ENCODE measurements around the gene PIBF1. TPM values are rescaled to one million over a fixed set of nuclear protein-coding genes. Genes with fewer than 3 reads are reported as not detected.
"Not testable (repeated sequence)": the region's sequence is repeated elsewhere in the genome, so short reads cannot be mapped to it uniquely, and the experiment has no call there.

PIBF1 gene, protein sequence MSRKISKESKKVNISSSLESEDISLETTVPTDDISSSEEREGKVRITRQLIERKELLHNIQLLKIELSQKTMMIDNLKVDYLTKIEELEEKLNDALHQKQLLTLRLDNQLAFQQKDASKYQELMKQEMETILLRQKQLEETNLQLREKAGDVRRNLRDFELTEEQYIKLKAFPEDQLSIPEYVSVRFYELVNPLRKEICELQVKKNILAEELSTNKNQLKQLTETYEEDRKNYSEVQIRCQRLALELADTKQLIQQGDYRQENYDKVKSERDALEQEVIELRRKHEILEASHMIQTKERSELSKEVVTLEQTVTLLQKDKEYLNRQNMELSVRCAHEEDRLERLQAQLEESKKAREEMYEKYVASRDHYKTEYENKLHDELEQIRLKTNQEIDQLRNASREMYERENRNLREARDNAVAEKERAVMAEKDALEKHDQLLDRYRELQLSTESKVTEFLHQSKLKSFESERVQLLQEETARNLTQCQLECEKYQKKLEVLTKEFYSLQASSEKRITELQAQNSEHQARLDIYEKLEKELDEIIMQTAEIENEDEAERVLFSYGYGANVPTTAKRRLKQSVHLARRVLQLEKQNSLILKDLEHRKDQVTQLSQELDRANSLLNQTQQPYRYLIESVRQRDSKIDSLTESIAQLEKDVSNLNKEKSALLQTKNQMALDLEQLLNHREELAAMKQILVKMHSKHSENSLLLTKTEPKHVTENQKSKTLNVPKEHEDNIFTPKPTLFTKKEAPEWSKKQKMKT
- total RNA-seq (2014; rRNA removed; shearing (Covaris generic)): 26.0 and 28.9 TPM in 2 replicates

DNA sequence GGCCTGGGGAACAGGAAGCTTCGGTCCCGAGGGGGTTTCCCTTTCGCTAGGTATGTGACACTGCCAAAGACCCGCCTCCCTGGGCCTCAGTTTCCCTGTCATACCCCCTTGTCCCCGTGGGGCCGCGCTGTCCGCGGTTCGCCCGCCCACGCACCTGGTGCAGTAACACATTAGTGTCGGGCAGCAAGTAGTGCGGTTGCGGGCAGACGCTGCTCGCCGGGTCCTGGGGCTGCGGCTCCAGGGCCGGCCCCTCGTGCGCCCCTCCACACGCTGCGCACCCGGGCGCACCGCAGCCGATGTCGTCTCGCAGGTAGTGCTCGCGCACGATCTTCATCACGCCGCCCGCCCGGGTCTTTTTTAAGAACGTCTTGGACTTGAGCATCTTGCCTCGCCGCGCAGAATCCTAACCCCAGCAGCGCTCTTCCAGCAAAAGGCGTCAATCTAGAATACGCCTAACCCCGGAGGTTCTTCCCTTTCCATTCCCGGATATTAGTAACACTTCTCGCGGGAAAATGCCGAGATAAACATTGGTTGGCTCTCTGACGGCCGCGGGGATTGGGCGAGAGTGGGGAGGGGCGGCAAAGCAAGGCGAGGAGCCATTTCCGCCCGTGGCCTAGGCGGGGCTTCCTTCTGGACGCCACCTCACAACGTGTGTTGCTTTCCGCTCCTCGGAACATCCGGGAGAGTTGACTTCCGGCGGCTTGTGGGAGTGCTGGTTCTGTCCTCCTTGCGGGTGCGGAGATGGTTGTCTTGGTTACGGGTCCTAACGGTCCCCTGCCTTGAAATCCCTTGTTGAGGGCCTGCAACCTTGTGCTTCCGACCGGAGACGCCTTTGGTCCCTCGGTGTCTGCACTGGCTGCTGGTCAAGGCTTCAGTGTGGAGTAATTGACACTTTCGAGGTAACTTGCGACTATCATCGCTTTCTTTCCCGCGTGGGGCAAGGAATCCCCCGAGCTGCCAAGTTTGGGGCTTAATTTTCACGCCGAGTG, at the start of gene PIBF1, which contains the start of gene DIS3:
Gene PIBF1, plus strand, starts transcription at position 683 of the 989 bp plus-strand sequence. CDS start 1,337 bp downstream, outside the sequence.
Gene DIS3, minus strand, starts transcription at position 450 of the 989 bp plus-strand sequence. Its CDS starts 68 bp downstream, at position 382.
- H3K27ac ChIP-seq: peak within 1 kb of the TSS; percentile 79
- peak; percentile 98 for DNase-seq
- peaks cover 28% of the 10 kb centered on the region for H3K36me3 ChIP-seq
- no peaks in the 10 kb centered on the region for H3K27me3 ChIP-seq
- peak within 1 kb of the TSS; percentile 86 for H3K4me3 ChIP-seq
- H3K4me1 ChIP-seq: peaks cover 7% of the 10 kb centered on the region
- H3K9me3 ChIP-seq (replicated peaks): no peaks in the 10 kb centered on the region

- H3K36me3 ChIP-seq: peaks cover 60% of the 10 kb centered on the region
- H3K27ac ChIP-seq: no peak overlapping the region
- no peaks in the 10 kb centered on the region for H3K4me1 ChIP-seq
- no peak for DNase-seq
- H3K4me3 ChIP-seq: no peak overlapping the region
- H3K9me3 ChIP-seq (replicated peaks): no peaks in the 10 kb centered on the region
- H3K27me3 ChIP-seq: no peaks in the 10 kb centered on the region
Measured at GRCh38 chr13:72737033-72737432, 44.9 kb upstream of the PIBF1 start.

DNA sequence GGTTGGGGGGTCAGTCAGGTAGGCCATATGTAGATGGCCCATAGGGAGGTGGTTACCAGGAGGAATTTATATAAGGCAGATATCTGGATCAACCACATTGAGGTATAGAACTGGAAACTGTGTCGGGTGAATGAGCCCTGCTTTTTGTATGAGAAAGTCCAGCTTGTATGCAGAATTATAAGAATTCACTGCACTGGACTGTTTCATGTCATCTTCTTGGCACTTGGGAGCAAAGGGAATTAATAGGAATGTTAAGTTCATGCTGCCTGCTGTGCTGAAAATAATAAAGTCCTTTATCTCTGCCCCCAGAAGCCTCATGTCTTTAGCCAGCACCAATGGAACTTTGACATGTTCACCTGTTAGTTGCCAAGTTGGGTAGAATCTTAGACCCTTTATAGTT, 41.9 kb upstream of the PIBF1 start:
- Histone ChIP-seq H3K27ac (no peak overlapping the region), H3K9me3 (replicated peaks) (no peaks in the 10 kb centered on the region), H3K4me1 (no peaks in the 10 kb centered on the region), H3K4me3 (no peak overlapping the region), H3K27me3 (no peaks in the 10 kb centered on the region), H3K36me3 (peaks cover 60% of the 10 kb centered on the region)
- no peak for DNase-seq

DNA sequence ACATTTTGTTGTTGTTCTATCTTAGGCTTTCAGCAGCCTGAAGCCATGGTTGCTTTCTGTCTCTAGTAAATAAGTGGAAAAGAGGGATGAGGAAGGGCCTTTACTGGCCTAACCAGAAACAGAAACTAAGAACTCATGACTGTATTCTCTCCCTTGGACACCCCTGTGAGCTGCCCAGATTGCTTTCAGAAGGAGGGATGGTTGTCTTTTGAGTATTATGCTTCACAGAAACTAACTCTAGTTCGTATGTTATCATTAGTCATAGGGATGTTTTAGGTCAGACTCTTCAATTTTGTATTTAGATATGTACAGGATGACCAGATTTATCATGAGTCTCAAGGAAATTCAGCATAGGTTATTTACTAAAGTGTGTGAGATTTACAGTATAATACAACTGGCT, 36.7 kb upstream of the PIBF1 start:
- no peak for DNase-seq
- H3K27ac ChIP-seq: no peak overlapping the region
- peaks cover 69% of the 10 kb centered on the region for H3K36me3 ChIP-seq
- H3K27me3 ChIP-seq: no peaks in the 10 kb centered on the region
- no peak overlapping the region for H3K4me3 ChIP-seq
- no peaks in the 10 kb centered on the region for H3K9me3 ChIP-seq (replicated peaks)
- H3K4me1 ChIP-seq: no peaks in the 10 kb centered on the region

DNA sequence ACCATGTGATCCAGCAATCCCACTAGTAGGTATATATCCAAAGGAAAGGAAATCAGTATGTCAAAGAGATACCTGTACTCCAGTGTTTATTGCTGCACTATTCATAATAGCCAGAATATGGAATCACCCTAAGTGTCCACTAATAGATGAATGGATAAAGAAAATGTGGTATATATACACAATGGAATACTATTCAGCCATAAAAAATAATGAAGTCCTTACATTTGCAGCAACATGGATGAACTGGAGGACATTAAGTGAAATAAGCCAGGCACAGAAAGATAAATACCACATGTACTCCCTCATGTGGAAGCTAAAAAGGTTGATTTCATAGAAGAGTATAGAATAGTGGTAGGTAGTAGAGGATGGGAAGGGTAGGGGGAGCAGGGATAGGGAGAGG, 30.7 kb upstream of the PIBF1 start:
- Histone ChIP-seq H3K9me3 (replicated peaks) (no peaks in the 10 kb centered on the region), H3K36me3 (peaks cover 88% of the 10 kb centered on the region), H3K4me3 (no peak overlapping the region), H3K27me3 (no peaks in the 10 kb centered on the region), H3K27ac (no peak overlapping the region), H3K4me1 (no peaks in the 10 kb centered on the region)
- DNase-seq: no peak

DNA sequence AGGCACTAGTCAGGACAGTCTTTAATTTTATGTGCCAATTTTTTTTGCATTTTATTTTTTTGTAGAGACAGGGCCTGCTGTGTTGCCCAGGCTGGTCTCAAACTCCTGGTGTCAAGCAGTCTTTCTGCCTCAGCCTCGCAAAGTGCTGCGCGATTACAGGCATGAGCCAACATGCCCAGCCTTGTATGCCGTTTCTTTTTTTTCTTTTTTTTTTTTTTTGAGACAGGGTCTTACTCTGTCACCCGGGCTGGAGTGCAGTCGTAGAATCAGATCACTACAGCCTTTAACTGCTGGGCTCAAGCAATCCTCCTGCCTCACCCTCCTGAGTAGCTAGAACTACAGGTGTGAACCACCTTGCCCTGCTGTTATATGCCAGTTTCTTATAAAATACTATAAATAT, 27.8 kb upstream of the PIBF1 start:
- H3K4me1 ChIP-seq: no peaks in the 10 kb centered on the region

GRCh38 chr13:72757792-72758535, 24.0 kb upstream of the PIBF1 start:
- H3K36me3 ChIP-seq: peaks cover 87% of the 10 kb centered on the region
- H3K4me1 ChIP-seq: no peaks in the 10 kb centered on the region
- H3K9me3 ChIP-seq (replicated peaks): no peaks in the 10 kb centered on the region
- H3K4me3 ChIP-seq: no peak overlapping the region
- H3K27me3 ChIP-seq: no peaks in the 10 kb centered on the region
- DNase-seq: no peak
- no peak overlapping the region for H3K27ac ChIP-seq

More for the DNA sequence above, 27.8 kb upstream of the PIBF1 start:
- Histone ChIP-seq H3K27me3 (no peaks in the 10 kb centered on the region), H3K9me3 (replicated peaks) (no peaks in the 10 kb centered on the region), H3K27ac (no peak overlapping the region), H3K36me3 (peaks cover 88% of the 10 kb centered on the region), H3K4me3 (no peak overlapping the region)
- no peak for DNase-seq

- Histone ChIP-seq H3K27me3 (no peaks in the 10 kb centered on the region), H3K9me3 (replicated peaks) (no peaks in the 10 kb centered on the region), H3K27ac (no peak overlapping the region), H3K4me1 (no peaks in the 10 kb centered on the region), H3K4me3 (no peak overlapping the region), H3K36me3 (peaks cover 88% of the 10 kb centered on the region)
- no peak for DNase-seq
Measured at GRCh38 chr13:72760189-72760588, 21.7 kb upstream of the PIBF1 start.

- Histone ChIP-seq H3K27ac (no peak overlapping the region), H3K4me3 (no peak overlapping the region), H3K36me3 (peaks cover 98% of the 10 kb centered on the region), H3K9me3 (replicated peaks) (no peaks in the 10 kb centered on the region), H3K4me1 (no peaks in the 10 kb centered on the region), H3K27me3 (no peaks in the 10 kb centered on the region)
- no peak for DNase-seq
Measured at GRCh38 chr13:72763411-72763810, 18.5 kb upstream of the PIBF1 start.

DNA sequence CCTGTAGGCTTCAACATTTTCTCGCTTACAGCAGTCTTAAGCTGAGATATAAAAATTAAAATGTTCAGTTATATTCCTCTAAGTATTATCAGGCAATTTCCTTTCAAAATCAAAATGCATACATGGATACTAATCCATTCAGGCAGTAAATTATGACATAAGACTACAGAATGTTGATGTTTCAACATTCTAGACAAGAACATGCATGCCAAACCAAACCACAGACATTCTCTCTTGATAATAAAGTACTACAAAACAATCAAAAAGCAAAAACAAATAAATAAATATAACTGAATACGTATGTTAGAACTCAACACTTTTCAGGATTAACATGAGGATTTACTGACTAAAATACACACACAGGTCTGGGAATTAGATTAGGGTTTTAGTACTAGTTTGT, 7.9 kb upstream of the PIBF1 start:
- H3K4me3 ChIP-seq: no peak overlapping the region
- peaks cover 89% of the 10 kb centered on the region for H3K36me3 ChIP-seq
- no peak overlapping the region for H3K27ac ChIP-seq
- no peaks in the 10 kb centered on the region for H3K27me3 ChIP-seq
- H3K9me3 ChIP-seq (replicated peaks): no peaks in the 10 kb centered on the region
- no peak for DNase-seq
- no peaks in the 10 kb centered on the region for H3K4me1 ChIP-seq

DNA sequence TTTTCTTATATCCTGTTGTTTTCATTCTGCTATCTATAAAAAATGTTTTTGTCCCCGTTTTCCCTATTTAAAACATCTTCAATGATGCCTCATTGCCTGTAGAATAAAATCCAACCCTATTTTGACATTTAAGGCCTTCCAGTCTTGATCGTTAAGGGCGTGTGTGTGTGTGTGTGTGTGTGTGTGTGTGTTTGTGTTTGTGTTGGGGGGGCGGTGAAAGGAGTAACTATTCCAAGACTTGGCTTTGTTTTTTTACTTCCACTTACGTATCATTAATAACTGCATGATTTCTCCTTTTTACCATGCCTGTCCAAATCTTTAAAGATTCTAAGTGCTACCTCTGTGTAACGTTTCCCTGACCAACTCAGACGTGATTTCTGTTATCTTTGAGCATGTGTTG, 784 bp downstream of the PIBF1 start:
- peaks cover 30% of the 10 kb centered on the region for H3K36me3 ChIP-seq
- no peaks in the 10 kb centered on the region for H3K9me3 ChIP-seq (replicated peaks)
- no peaks in the 10 kb centered on the region for H3K27me3 ChIP-seq
- H3K4me3 ChIP-seq: peak overlapping the region; percentile 86
- peaks cover 7% of the 10 kb centered on the region for H3K4me1 ChIP-seq
- peak overlapping the region; percentile 79; the same call in 1 of the 2 replicates for H3K27ac ChIP-seq
- peak; percentile 6 to 14 for DNase-seq

GRCh38 chr13:72784679-72785078, 2.7 kb downstream of the PIBF1 start:
- not testable (repeated sequence) for H3K27ac ChIP-seq; H3K4me3 ChIP-seq; H3K4me1 ChIP-seq; DNase-seq; H3K27me3 ChIP-seq; H3K9me3 ChIP-seq (replicated peaks)
- peaks cover 25% of the 10 kb centered on the region for H3K36me3 ChIP-seq

DNA sequence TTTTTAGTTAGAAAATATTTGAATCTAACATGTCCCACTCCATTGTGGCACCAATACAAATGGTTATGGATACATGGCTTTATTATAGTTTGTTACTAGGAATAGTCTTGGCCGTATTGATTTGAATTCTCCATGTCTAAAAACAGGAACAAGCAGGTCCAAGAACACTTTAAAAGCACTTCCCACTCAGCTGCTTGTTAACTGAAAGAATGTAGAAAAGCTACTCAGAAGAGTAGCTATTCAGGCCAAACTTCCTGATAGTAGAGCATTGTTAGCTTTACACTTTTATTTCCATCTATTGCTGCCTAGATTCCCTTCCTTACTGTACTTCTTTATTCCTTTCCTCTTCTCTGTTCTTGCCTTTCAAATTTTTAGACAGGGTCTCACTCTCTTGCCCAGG, 6.9 kb downstream of the PIBF1 start:
- Histone ChIP-seq H3K9me3 (replicated peaks) (no peaks in the 10 kb centered on the region), H3K4me3 (no peak overlapping the region), H3K36me3 (peaks cover 41% of the 10 kb centered on the region), H3K4me1 (no peaks in the 10 kb centered on the region), H3K27me3 (no peaks in the 10 kb centered on the region), H3K27ac (no peak overlapping the region)
- no peak for DNase-seq

DNA sequence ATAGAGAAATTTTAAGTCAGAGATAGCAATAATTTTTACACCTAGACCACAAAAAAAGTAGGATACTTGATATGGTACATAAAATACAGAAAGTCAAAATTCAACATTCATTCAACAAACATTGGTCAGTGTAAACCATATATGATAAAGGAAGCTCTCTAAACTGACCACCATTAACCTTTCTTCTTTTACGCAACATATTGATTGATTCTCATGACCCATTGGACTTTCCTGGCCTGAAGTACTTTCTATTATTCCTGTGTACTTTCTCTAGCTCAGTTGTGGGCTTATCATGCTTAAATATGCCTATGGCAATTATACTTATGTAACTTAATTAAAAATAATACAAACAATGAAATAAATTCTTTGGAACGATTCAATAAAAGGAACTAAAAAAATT, 10.7 kb downstream of the PIBF1 start:
- no peak overlapping the region for H3K4me3 ChIP-seq
- no peaks in the 10 kb centered on the region for H3K9me3 ChIP-seq (replicated peaks)
- H3K36me3 ChIP-seq: peaks cover 42% of the 10 kb centered on the region
- H3K27me3 ChIP-seq: no peaks in the 10 kb centered on the region
- no peaks in the 10 kb centered on the region for H3K4me1 ChIP-seq
- no peak overlapping the region for H3K27ac ChIP-seq
- no peak for DNase-seq

Measured in SJCRH30 (cell line).